ENCODE results near the gene KLF13. TPM values are rescaled to one million over a fixed set of nuclear protein-coding genes. Genes with fewer than 3 reads are reported as not detected.

The KLF13 gene
- total RNA-seq, 1 experiment from 2014 or later, result 60.1 TPM

- intact Hi-C loops (cut with micrococcal nuclease), result no loop called here
- no peaks in the 10 kb centered on the region for H3K27me3 ChIP-seq (ENCODE audit: insufficient read depth, low read length)
- H3K27ac ChIP-seq (ENCODE audit: low read depth, low read length), result no peak overlapping the region; the same call in 1 of the 2 replicates
- ChIA-PET RAD21 (ENCODE audit: low non-redundant PET in 1 of 2, low total read pairs in 2 of 2, uncharacterized antibody in 2 of 2, unreplicated experiment in 2 of 2) (interaction anchor here in 1 of 2 experiments (0.6 kb wide), 1 partner anchor 191 kb away, joined by 3 read pairs; no protein-coding TSS in a partner anchor), POLR2A (no interaction called here), CTCF (no interaction called here)
- no peaks in the 10 kb centered on the region for H3K79me2 ChIP-seq (ENCODE audit: insufficient read depth, low read length)
- DNase-seq (ENCODE audit: low read depth, low spot score) (no peak), ATAC-seq (peak; percentile 66)
- H3K4me1 ChIP-seq (ENCODE audit: control insufficient read depth in 1 of 2, insufficient read depth in 2 of 2, low read length in 2 of 2), result peaks cover 12 to 17% of the 10 kb centered on the region in 2 experiments
- BruUV-seq (replicated peaks), result no TSS peak
- H4K20me1 ChIP-seq (ENCODE audit: insufficient read depth), result no peaks in the 10 kb centered on the region
- H3K4me3 ChIP-seq (replicated peaks in 1 of 2; ENCODE audit: low read depth in 1 of 2, low read length in 2 of 2), result no peak overlapping the region
- H3K36me3 ChIP-seq (ENCODE audit: control insufficient read depth in 1 of 2, insufficient read depth in 2 of 2, low read length in 2 of 2), result no peaks in the 10 kb centered on the region
- TF ChIP-seq SRF (IDR thresholded peaks at IDR 0.05; ENCODE audit: low read depth), result no peak
- no peak for TF ChIP-seq MAX (IDR thresholded peaks at IDR 0.05)
- H2AFZ ChIP-seq (ENCODE audit: low read depth, low read length, poor library complexity, severe bottlenecking), result no peak overlapping the region
- no peak overlapping the region for H3K9ac ChIP-seq (ENCODE audit: low read length)
- H3K9me2 ChIP-seq (ENCODE audit: insufficient read depth), result no peaks in the 10 kb centered on the region
- H3K4me2 ChIP-seq (ENCODE audit: low read length), result no peak overlapping the region
- no peaks in the 10 kb centered on the region for H3K9me3 ChIP-seq (ENCODE audit: control insufficient read depth in 1 of 2, insufficient read depth in 1 of 2, low read depth in 1 of 2, low read length in 2 of 2)
Measured at GRCh38 chr15:31296646-31297574, 29.7 kb upstream of the KLF13 start.

DNA sequence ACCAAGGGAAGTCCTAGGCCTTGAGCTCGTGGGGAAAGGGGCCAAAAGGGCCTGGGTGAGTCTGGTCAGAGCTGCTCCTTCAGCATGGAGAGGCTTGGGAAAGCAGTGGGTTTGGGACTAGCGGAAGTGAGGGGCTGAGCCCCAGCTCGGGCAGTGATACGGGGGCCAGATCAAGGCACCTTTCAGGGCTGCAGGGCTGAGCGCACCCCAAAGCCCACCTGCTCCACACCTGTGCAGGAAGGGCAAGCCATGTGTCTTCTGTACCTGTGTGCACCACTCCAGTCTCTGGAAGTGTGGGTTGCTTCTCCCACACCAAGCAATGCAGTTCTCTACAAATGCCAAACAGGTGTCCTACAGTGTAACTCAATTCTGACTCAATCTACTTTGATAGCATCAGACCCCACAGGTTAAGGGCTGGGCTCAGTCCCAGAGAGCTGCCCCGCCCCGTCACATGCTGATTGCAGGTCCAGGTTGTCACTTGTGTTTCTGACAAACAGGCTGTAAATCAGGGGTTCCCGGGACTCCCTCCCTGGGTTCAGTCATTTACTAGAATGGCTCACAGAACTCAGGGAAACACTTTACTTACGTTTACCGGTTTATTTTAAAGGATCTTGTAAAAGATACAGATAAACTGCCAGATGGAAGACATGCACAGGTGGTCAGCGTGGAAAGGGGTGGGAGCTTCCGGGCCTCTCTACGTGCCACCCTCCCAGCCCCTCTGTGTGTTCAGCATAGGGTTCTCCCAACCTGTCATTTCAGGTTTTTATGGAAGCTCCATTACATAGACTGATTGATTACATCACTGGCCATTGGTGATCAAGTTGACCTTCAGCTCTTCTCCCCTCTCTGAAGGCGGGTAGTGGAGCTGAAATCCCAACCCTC lies 28.8 kb upstream of the KLF13 start:
- Histone ChIP-seq H3K9me3 (ENCODE audit: control insufficient read depth in 1 of 2, insufficient read depth in 1 of 2, low read depth in 1 of 2, low read length in 2 of 2) (no peaks in the 10 kb centered on the region), H3K27me3 (ENCODE audit: insufficient read depth, low read length) (no peaks in the 10 kb centered on the region), H3K4me3 (replicated peaks in 1 of 2; ENCODE audit: low read depth in 1 of 2, low read length in 2 of 2) (no peak overlapping the region), H3K79me2 (ENCODE audit: insufficient read depth, low read length) (no peaks in the 10 kb centered on the region), H3K9ac (ENCODE audit: low read length) (no peak overlapping the region), H3K9me2 (ENCODE audit: insufficient read depth) (no peaks in the 10 kb centered on the region), H2AFZ (ENCODE audit: low read depth, low read length, poor library complexity, severe bottlenecking) (no peak overlapping the region), H4K20me1 (ENCODE audit: insufficient read depth) (no peaks in the 10 kb centered on the region), H3K4me2 (ENCODE audit: low read length) (no peak overlapping the region), H3K36me3 (ENCODE audit: control insufficient read depth in 1 of 2, insufficient read depth in 2 of 2, low read length in 2 of 2) (no peaks in the 10 kb centered on the region), H3K4me1 (ENCODE audit: control insufficient read depth in 1 of 2, insufficient read depth in 2 of 2, low read length in 2 of 2) (peaks cover 12 to 17% of the 10 kb centered on the region in 2 experiments), H3K27ac (ENCODE audit: low read depth, low read length) (no peak overlapping the region)
- POLR2A ChIA-PET, result no interaction called here
- TF ChIP-seq SRF (IDR thresholded peaks at IDR 0.05; ENCODE audit: low read depth) (no peak), SP1 (IDR thresholded peaks at IDR 0.05; ENCODE audit: low read depth) (no peak), MAX (IDR thresholded peaks at IDR 0.05) (no peak), CTCF (IDR thresholded peaks at IDR 0.05 in 2 of 3, conservative IDR thresholded peaks at IDR 0.05 in 1 of 3; ENCODE audit: borderline replicate concordance in 1 of 3, insufficient read depth in 1 of 3, low read depth in 2 of 3, low read length in 2 of 3) (no peak), RAD21 (IDR thresholded peaks at IDR 0.05; ENCODE audit: low read depth) (no peak), EGR1 (IDR thresholded peaks at IDR 0.05; ENCODE audit: low read depth) (no peak), ELF1 (IDR thresholded peaks at IDR 0.05; ENCODE audit: borderline replicate concordance, low read depth) (no peak), CBX3 (IDR thresholded peaks at IDR 0.05; ENCODE audit: low read depth) (no peak), CEBPB (IDR thresholded peaks at IDR 0.05; ENCODE audit: low read depth) (no peak), FOSL1 (IDR thresholded peaks at IDR 0.05; ENCODE audit: low read depth) (no peak), ZFX (IDR thresholded peaks at IDR 0.05) (no peak), POLR2A (IDR thresholded peaks at IDR 0.05; ENCODE audit: borderline replicate concordance, extremely low read depth, insufficient read depth, insufficient read length) (no peak), ATF3 (IDR thresholded peaks at IDR 0.05) (no peak)
- intact Hi-C loops (cut with micrococcal nuclease), result no loop called here
- ATAC-seq, result no peak
- no TSS peak for BruUV-seq (replicated peaks)
- RAD21 ChIA-PET (ENCODE audit: low non-redundant PET in 1 of 2, low total read pairs in 2 of 2, uncharacterized antibody in 2 of 2, unreplicated experiment in 2 of 2), result no interaction called here
- no peak for DNase-seq (ENCODE audit: low read depth, low spot score)
- CTCF ChIA-PET, result no interaction called here

Data from HCT116 (cell line).